ENCODE data around the gene CRTC1.
"Not testable (repeated sequence)": the region's sequence is repeated elsewhere in the genome, so short reads cannot be mapped to it uniquely, and the experiment has no call there.

Gene CRTC1

GRCh38 chr19:18708452-18709231 is 25.2 kb downstream of the CRTC1 start:
- no peak for DNase-seq

- no peak for DNase-seq
Observed at GRCh38 chr19:18709546-18709945, 26.1 kb downstream of the CRTC1 start.

GRCh38 chr19:18710186-18710585 is 26.7 kb downstream of the CRTC1 start:
- no peak for DNase-seq

- no peak for DNase-seq
Observed at GRCh38 chr19:18710996-18711751, 27.7 kb downstream of the CRTC1 start.

- no peak for DNase-seq
Observed at GRCh38 chr19:18711893-18712292, 28.4 kb downstream of the CRTC1 start.

- DNase-seq, result no peak
Observed at GRCh38 chr19:18712981-18713380, 29.5 kb downstream of the CRTC1 start.

- DNase-seq, result no peak
Observed at GRCh38 chr19:18713550-18714117, 30.2 kb downstream of the CRTC1 start.

- no peak for DNase-seq
Observed at GRCh38 chr19:18715416-18715815, 31.9 kb downstream of the CRTC1 start.

- no peak for DNase-seq
Observed at GRCh38 chr19:18716857-18717256, 33.4 kb downstream of the CRTC1 start.

GRCh38 chr19:18717601-18718000 is 34.1 kb downstream of the CRTC1 start:
- DNase-seq, result no peak

GRCh38 chr19:18718015-18718526 is 34.6 kb downstream of the CRTC1 start:
- no peak for DNase-seq

- no peak for DNase-seq
Observed at GRCh38 chr19:18718846-18719458, 35.5 kb downstream of the CRTC1 start.

- DNase-seq, result no peak
Observed at GRCh38 chr19:18719541-18719940, 36.1 kb downstream of the CRTC1 start.

- no peak for DNase-seq
Observed at GRCh38 chr19:18723871-18724377, 40.4 kb downstream of the CRTC1 start.

- DNase-seq, result no peak
Observed at GRCh38 chr19:18725841-18726770, 42.6 kb downstream of the CRTC1 start.

- no peak for DNase-seq
Observed at GRCh38 chr19:18726846-18727245, 43.4 kb downstream of the CRTC1 start.

GRCh38 chr19:18727602-18728001 is 44.1 kb downstream of the CRTC1 start:
- not testable (repeated sequence) for DNase-seq

GRCh38 chr19:18729933-18730530 is 46.6 kb downstream of the CRTC1 start:
- DNase-seq, result no peak

GRCh38 chr19:18730885-18731513 is 47.5 kb downstream of the CRTC1 start:
- no peak for DNase-seq

GRCh38 chr19:18731562-18732008 is 48.1 kb downstream of the CRTC1 start:
- no peak for DNase-seq

GRCh38 chr19:18733196-18733647 is 49.7 kb downstream of the CRTC1 start:
- no peak for DNase-seq

All from activated naive CD4-positive, alpha-beta T cell (primary cell).